ENCODE data around the gene CASK. TPM values are rescaled to one million over a fixed set of nuclear protein-coding genes. Genes with fewer than 3 reads are reported as not detected.

The CASK gene
- total and polyA plus RNA-seq, 7 donors = 9.5 to 37.1 (median 18.4) TPM

DNA sequence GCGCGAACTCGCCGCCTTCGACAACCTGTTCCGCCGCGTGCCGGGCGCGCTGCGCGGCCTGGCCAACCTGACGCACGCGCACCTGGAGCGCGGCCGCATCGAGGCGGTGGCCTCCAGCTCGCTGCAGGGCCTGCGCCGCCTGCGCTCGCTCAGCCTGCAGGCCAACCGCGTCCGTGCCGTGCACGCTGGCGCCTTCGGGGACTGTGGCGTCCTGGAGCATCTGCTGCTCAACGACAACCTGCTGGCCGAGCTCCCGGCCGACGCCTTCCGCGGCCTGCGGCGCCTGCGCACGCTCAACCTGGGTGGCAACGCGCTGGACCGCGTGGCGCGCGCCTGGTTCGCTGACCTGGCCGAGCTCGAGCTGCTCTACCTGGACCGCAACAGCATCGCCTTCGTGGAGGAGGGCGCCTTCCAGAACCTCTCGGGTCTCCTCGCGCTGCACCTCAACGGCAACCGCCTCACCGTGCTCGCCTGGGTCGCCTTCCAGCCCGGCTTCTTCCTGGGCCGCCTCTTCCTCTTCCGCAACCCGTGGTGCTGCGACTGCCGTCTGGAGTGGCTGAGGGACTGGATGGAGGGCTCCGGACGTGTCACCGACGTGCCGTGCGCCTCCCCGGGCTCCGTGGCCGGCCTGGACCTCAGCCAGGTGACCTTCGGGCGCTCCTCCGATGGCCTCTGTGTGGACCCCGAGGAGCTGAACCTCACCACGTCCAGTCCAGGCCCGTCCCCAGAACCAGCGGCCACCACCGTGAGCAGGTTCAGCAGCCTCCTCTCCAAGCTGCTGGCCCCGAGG is 449.2 kb downstream of the CASK start:
- intact Hi-C loops (cut with DNase I) = no loop called here
- TF ChIP-seq POLR2AphosphoS5 (IDR thresholded peaks at IDR 0.05) = no peak
- TF ChIP-seq POLR2A (IDR thresholded peaks at IDR 0.05) = no peak
- TF ChIP-seq EP300 (IDR thresholded peaks at IDR 0.05) = no peak
- TF ChIP-seq, protein P1, sequence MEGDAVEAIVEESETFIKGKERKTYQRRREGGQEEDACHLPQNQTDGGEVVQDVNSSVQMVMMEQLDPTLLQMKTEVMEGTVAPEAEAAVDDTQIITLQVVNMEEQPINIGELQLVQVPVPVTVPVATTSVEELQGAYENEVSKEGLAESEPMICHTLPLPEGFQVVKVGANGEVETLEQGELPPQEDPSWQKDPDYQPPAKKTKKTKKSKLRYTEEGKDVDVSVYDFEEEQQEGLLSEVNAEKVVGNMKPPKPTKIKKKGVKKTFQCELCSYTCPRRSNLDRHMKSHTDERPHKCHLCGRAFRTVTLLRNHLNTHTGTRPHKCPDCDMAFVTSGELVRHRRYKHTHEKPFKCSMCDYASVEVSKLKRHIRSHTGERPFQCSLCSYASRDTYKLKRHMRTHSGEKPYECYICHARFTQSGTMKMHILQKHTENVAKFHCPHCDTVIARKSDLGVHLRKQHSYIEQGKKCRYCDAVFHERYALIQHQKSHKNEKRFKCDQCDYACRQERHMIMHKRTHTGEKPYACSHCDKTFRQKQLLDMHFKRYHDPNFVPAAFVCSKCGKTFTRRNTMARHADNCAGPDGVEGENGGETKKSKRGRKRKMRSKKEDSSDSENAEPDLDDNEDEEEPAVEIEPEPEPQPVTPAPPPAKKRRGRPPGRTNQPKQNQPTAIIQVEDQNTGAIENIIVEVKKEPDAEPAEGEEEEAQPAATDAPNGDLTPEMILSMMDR (IDR thresholded peaks at IDR 0.05) = no peak
- no peak for DNase-seq
- no peaks in the 10 kb centered on the region for H3K9me3 ChIP-seq
- H3K36me3 ChIP-seq = no peaks in the 10 kb centered on the region
- H3K4me3 ChIP-seq = no peak overlapping the region
- peaks cover 0 to 3% (median under 1%) of the 10 kb centered on the region in 4 donors for H3K4me1 ChIP-seq
- H3K27me3 ChIP-seq = no peaks in the 10 kb centered on the region
- H3K27ac ChIP-seq = no peak overlapping the region
- WGBS, 2 donors = 97% methylated on average over 91 of the region's 91 CpGs

DNA sequence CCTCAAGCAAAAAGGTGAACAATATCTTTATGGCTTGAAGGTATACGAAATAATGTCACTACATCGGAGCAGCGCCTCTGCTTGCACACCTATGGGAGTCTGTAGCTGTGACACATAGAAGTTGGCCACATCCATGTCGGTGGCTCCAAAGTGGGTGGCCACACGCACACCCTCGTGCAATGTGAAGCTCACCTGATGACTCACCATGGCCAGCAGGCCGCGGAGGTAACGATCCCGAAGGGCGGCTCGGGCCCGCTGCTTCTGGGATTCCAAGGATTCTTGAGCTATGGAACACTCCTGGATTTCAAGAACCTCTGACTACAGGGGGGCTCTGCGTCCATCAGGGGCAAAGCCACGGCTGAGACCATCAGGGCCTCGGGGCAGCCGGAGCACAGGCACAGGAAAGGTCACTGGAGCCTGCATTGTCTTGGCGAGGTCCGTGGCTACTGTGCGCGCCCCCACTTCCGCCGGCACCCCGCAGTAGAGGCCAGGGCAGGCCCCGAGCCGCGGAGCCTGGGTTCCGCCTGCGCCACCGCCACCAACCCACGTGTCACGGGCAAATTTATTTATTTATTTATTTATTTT is 451.0 kb downstream of the CASK start:
- H3K4me3 ChIP-seq = no peak overlapping the region
- intact Hi-C loops (cut with DNase I) = no loop called here
- TF ChIP-seq, protein P1 (IDR thresholded peaks at IDR 0.05) = no peak
- TF ChIP-seq POLR2AphosphoS5 (IDR thresholded peaks at IDR 0.05) (no peak), POLR2A (IDR thresholded peaks at IDR 0.05) (no peak), EP300 (IDR thresholded peaks at IDR 0.05) (no peak)
- 97 to 98% methylated on average over 32 of the region's 32 CpGs for WGBS, 2 donors
- no peak for DNase-seq
- no peaks in the 10 kb centered on the region for H3K9me3 ChIP-seq
- H3K36me3 ChIP-seq = no peaks in the 10 kb centered on the region
- H3K27ac ChIP-seq = no peak overlapping the region
- H3K27me3 ChIP-seq = no peaks in the 10 kb centered on the region
- peaks cover 0 to 6% (median 3%) of the 10 kb centered on the region in 4 donors for H3K4me1 ChIP-seq

DNA sequence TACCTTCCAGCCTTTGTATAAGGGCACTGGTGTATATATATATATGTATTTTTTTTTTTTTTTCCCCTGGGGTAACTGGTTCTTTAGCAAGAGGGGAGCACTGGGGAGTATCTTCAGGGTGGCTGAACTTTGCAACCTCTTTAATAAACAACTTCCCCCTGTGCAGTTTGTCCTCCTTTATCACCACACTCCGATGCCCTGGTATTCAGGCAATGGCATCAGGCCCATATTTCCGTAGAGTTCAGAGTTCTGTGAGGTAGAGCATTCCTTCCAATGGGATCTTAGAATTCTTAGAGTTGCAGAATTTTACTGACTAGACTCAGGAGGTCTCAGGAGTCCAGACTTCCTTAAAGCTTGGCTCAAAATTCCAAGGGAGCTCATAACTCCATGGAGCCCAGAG is 451.6 kb downstream of the CASK start:
- TF ChIP-seq EP300 (IDR thresholded peaks at IDR 0.05) (no peak), POLR2AphosphoS5 (IDR thresholded peaks at IDR 0.05) (no peak), POLR2A (IDR thresholded peaks at IDR 0.05) (no peak)
- TF ChIP-seq, protein P1 (IDR thresholded peaks at IDR 0.05) = no peak
- Histone ChIP-seq H3K27me3 (no peaks in the 10 kb centered on the region), H3K36me3 (no peaks in the 10 kb centered on the region), H3K4me3 (no peak overlapping the region), H3K27ac (no peak overlapping the region), H3K4me1 (peaks cover 0 to 6% (median 3%) of the 10 kb centered on the region in 4 donors), H3K9me3 (no peaks in the 10 kb centered on the region)
- DNase-seq = no peak
- intact Hi-C loops (cut with DNase I) = no loop called here
- WGBS, 2 donors = 63 to 68% methylated on average over 2 of the region's 2 CpGs

DNA sequence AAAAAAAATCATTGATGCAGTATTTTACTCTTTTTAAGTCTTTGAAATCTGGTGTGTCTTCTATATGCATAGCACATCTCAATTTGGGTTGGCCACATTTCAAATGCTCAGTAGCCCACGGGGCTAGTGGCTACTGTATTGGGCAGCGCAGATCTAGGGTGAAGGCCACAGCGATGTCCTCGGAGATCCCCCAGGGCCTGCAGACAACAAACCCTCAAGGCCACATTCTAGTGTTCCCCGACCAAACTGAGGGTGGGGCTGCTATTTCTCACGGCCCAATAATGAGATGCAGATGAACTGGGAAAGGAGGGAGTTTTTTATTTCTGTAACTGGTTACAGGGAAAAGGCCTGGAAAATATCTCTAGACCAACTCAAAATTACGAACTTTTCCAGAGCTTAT is 452.6 kb downstream of the CASK start:
- H3K27ac ChIP-seq = no peak overlapping the region
- no peaks in the 10 kb centered on the region for H3K36me3 ChIP-seq
- peaks cover 0 to 6% (median 3%) of the 10 kb centered on the region in 4 donors for H3K4me1 ChIP-seq
- H3K27me3 ChIP-seq = no peaks in the 10 kb centered on the region
- intact Hi-C loops (cut with DNase I) = no loop called here
- DNase-seq = no peak
- H3K4me3 ChIP-seq = no peak overlapping the region
- TF ChIP-seq POLR2A (IDR thresholded peaks at IDR 0.05) (no peak), EP300 (IDR thresholded peaks at IDR 0.05) (no peak), POLR2AphosphoS5 (IDR thresholded peaks at IDR 0.05) (no peak)
- TF ChIP-seq, protein P1 (IDR thresholded peaks at IDR 0.05) = no peak
- no peaks in the 10 kb centered on the region for H3K9me3 ChIP-seq
- 94 to 95% methylated on average over 7 of the region's 7 CpGs for WGBS, 2 donors

Measured in sigmoid colon (tissue), 7 donors.